HUES64 (cell line): Measurements from ENCODE around the gene POU2F3. TPM values are rescaled to one million over a fixed set of nuclear protein-coding genes. Genes with fewer than 3 reads are reported as not detected.
A peak's percentile ranks its signal among the peaks of the same experiment; 100 is the strongest.

Source experiments
- H3K27ac ChIP-seq: 2 replicates; pipeline ENCODE4 v1.7.0; 2013; ENCODE audit warnings: low read depth, low read length, inconsistent platforms
- H3K27me3 ChIP-seq: 2 replicates; pipeline ENCODE4 v1.6.1; 2013; ENCODE audit warnings: mild to moderate bottlenecking, low read length; ENCODE audit not compliant: insufficient read depth
- H3K36me3 ChIP-seq: 2 replicates; pipeline ENCODE4 v1.6.1; 2013; ENCODE audit warnings: mild to moderate bottlenecking, low read length; ENCODE audit not compliant: insufficient read depth
- H3K4me1 ChIP-seq: 2 replicates; pipeline ENCODE4 v1.6.1; 2013; ENCODE audit warnings: mild to moderate bottlenecking, low read length, moderate library complexity; ENCODE audit not compliant: insufficient read depth
- H3K4me3 ChIP-seq: 2 replicates; pipeline ENCODE4 v1.5.1; 2013; ENCODE audit warnings: mild to moderate bottlenecking, low read length, moderate library complexity
- H3K9ac ChIP-seq: 2 replicates; pipeline ENCODE4 v1.6.1; 2013; ENCODE audit warnings: mild to moderate bottlenecking, low read depth, low read length
- H3K9me3 ChIP-seq: 2 replicates; pipeline ENCODE4 v1.6.1; 2013; ENCODE audit warnings: low read depth, low read length; ENCODE audit not compliant: insufficient read depth
- WGBS: fragments of 150-250, 120-280 bp; methylation state at CpG from one replicate; pipeline ENCODE4 v1.1.7; 2013; ENCODE audit warnings: missing lambda C conversion rate; 5-methylcytosine and 5-hydroxymethylcytosine counted together
- polyA plus RNA-seq, 2 experiments: library from polyadenylated mRNA; stranded (reverse); fragments of 50-300 nt; gene quantifications; one replicate each; pipeline ENCODE4 v1.2.3, GENCODE V29; 2013

Gene POU2F3
- polyA plus RNA-seq (2013, experiment 1 of 2), result 1.2 TPM
- 1.1 TPM for polyA plus RNA-seq (2013, experiment 2 of 2)

DNA sequence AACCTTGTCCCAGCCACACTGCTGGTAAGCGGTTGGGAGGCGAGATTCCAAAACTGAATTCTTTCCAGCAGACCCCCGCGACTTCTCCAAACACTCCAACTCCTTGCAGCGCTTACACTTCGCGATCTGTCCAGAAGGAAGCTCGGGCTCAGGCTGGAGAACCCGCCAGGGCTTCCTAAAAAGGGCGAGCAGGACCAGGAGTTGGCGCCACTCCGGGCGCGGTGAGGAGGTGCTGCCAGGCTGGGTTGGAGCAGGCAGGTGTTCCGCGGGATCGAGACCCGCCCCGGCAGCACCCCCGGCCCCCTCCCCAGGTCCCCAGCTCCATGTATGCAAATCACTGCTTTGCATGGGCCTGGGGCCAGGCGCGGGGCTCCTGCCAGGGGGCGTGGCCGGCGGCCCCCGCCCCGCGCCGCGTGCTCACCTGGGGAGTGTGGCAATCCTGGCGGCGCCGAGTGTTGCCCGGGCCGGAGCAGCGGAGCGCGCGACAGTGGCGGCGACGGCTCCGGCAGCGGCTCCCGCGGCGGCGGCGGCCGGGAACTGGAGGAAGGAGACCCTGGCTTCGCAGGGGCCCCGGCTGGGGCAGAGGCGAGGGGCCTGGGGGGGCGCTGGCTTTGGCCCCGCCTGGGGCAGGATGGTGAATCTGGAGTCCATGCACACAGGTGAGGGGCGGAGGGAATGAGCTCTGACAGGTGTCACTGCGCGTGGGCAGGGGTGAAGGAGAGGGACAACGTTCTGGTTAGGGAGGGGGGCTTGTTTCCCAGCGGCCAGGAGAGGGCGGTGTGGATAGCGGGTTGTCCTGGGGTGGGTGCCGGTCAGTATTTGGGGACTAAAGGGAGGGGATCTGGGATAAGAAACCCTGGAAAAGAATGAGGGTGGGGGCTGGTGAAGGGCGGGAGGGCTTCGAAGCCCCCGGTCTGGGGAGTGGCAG is at the start of gene POU2F3:
TSS of gene POU2F3 (plus strand) at position 428 of the 928 bp plus-strand sequence. CDS start at position 632, 204 bp downstream.
- no peaks in the 10 kb centered on the region for H3K36me3 ChIP-seq
- peaks cover 19% of the 10 kb centered on the region for H3K4me1 ChIP-seq
- peak within 1 kb of the TSS; percentile 56 for H3K4me3 ChIP-seq
- peaks cover 36% of the 10 kb centered on the region for H3K27me3 ChIP-seq
- H3K27ac ChIP-seq, result no peak within 1 kb of the TSS
- 7% methylated on average over 66 of the region's 66 CpGs for WGBS
- H3K9ac ChIP-seq, result no peak within 1 kb of the TSS
- H3K9me3 ChIP-seq, result no peaks in the 10 kb centered on the region

DNA sequence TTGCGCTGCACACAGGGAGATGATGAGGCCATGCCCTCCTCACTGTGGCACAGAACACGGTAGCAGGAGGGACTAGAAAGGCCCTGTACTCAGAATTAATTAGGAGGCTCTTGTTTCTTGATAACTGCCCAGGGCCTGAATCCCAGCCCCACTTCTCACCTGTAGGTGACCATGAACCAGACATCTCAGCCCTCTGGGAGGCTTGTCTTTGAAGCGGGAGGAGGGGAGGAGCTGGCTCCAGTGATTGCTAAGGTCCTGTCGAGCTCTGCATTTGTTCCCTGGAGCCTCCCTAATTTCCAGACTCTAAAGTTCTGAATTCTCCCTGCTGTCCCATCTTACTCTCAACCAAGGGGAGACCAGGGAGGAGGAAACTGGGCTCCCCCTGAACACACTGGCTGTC is 48.9 kb upstream of the POU2F3 start:
- Histone ChIP-seq H3K9me3 (no peaks in the 10 kb centered on the region), H3K27ac (no peak overlapping the region), H3K4me1 (peaks cover 15% of the 10 kb centered on the region; the same call in 1 of the 2 replicates), H3K36me3 (no peaks in the 10 kb centered on the region), H3K4me3 (no peak overlapping the region), H3K27me3 (peaks cover 41% of the 10 kb centered on the region), H3K9ac (no peak overlapping the region)
- WGBS, result 73% methylated on average over 4 of the region's 4 CpGs

- 90% methylated on average over 15 of the region's 15 CpGs for WGBS
- no peak overlapping the region for H3K4me3 ChIP-seq
- no peaks in the 10 kb centered on the region for H3K9me3 ChIP-seq
- peaks cover 22% of the 10 kb centered on the region for H3K4me1 ChIP-seq
- H3K36me3 ChIP-seq, result no peaks in the 10 kb centered on the region
- peaks cover 53% of the 10 kb centered on the region for H3K27me3 ChIP-seq
- H3K27ac ChIP-seq, result no peak overlapping the region
- H3K9ac ChIP-seq, result no peak overlapping the region
These were observed 46.9 kb upstream of the POU2F3 start for GRCh38 chr11:120192831-120193625.

DNA sequence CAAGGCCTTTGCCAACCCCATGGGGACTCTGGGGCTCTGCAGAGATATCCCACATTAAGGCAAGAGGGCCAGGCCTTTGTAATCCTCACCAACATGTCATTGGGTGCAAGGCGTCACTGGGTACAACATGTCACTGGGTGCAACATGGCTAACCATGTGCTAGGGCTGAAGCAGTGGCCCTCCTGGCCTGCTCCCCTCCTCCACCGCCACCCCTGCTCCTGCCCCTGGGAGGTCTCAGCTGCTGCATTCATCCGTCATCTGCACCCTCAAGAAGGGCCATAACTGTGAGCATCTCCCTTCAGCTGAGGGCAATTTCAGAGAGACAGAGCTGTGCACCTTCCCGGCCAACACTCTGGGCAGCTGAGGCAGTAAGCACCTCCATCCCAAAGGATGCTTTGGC is 45.8 kb upstream of the POU2F3 start:
- WGBS, result 94% methylated on average over 4 of the region's 4 CpGs
- Histone ChIP-seq H3K4me1 (peaks cover 29% of the 10 kb centered on the region), H3K9ac (no peak overlapping the region), H3K36me3 (no peaks in the 10 kb centered on the region), H3K4me3 (no peak overlapping the region), H3K9me3 (no peaks in the 10 kb centered on the region), H3K27ac (no peak overlapping the region), H3K27me3 (peaks cover 60% of the 10 kb centered on the region)

- H3K9me3 ChIP-seq, result no peaks in the 10 kb centered on the region
- H3K9ac ChIP-seq, result no peak overlapping the region
- H3K27me3 ChIP-seq, result peaks cover 64% of the 10 kb centered on the region
- H3K4me3 ChIP-seq, result no peak overlapping the region
- 72% methylated on average over 13 of the region's 13 CpGs for WGBS
- H3K27ac ChIP-seq, result no peak overlapping the region
- H3K4me1 ChIP-seq, result peaks cover 37% of the 10 kb centered on the region
- no peaks in the 10 kb centered on the region for H3K36me3 ChIP-seq
These were observed 44.2 kb upstream of the POU2F3 start for GRCh38 chr11:120195601-120196320.

GRCh38 chr11:120196826-120197225 is 43.1 kb upstream of the POU2F3 start:
- no peak overlapping the region for H3K4me3 ChIP-seq
- WGBS, result 94% methylated on average over 6 of the region's 6 CpGs
- no peak overlapping the region for H3K27ac ChIP-seq
- H3K4me1 ChIP-seq, result peaks cover 35% of the 10 kb centered on the region
- H3K9me3 ChIP-seq, result no peaks in the 10 kb centered on the region
- H3K27me3 ChIP-seq, result peaks cover 72% of the 10 kb centered on the region
- no peaks in the 10 kb centered on the region for H3K36me3 ChIP-seq
- no peak overlapping the region for H3K9ac ChIP-seq

GRCh38 chr11:120197251-120197891 is 42.6 kb upstream of the POU2F3 start:
- no peak overlapping the region for H3K4me3 ChIP-seq
- H3K4me1 ChIP-seq, result peaks cover 35% of the 10 kb centered on the region
- peaks cover 77% of the 10 kb centered on the region for H3K27me3 ChIP-seq
- 39% methylated on average over 14 of the region's 14 CpGs for WGBS
- no peaks in the 10 kb centered on the region for H3K36me3 ChIP-seq
- H3K27ac ChIP-seq, result no peak overlapping the region
- H3K9ac ChIP-seq, result no peak overlapping the region
- no peaks in the 10 kb centered on the region for H3K9me3 ChIP-seq

- Histone ChIP-seq H3K9ac (no peak overlapping the region), H3K36me3 (no peaks in the 10 kb centered on the region), H3K27ac (no peak overlapping the region), H3K4me1 (peaks cover 35% of the 10 kb centered on the region), H3K27me3 (peaks cover 81% of the 10 kb centered on the region), H3K9me3 (no peaks in the 10 kb centered on the region), H3K4me3 (no peak overlapping the region)
- WGBS, result 25% methylated on average over 9 of the region's 9 CpGs
These were observed 42.0 kb upstream of the POU2F3 start for GRCh38 chr11:120197977-120198376.

DNA sequence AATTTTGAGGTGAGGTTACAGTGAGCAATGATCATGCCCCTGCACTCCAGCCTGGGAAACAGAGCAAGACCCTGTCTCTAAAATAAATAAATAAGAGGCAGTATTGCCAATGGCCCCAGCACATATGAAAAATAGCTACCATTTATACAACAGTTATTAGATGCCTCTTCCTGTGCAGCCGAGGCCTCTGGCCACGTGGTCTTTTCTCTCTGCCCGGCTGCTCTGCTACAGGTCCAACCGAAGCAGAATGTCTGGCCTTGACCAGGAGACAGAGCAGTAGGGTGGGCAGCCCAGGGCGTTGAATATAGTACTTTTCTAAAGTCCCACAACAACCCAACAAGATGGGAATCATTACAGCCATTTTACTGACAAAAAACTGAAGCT is 41.5 kb upstream of the POU2F3 start:
- no peak overlapping the region for H3K27ac ChIP-seq
- no peak overlapping the region for H3K4me3 ChIP-seq
- no peaks in the 10 kb centered on the region for H3K9me3 ChIP-seq
- no peak overlapping the region for H3K9ac ChIP-seq
- no peaks in the 10 kb centered on the region for H3K36me3 ChIP-seq
- WGBS, result 79% methylated on average over 5 of the region's 5 CpGs
- H3K4me1 ChIP-seq, result peaks cover 35% of the 10 kb centered on the region
- H3K27me3 ChIP-seq, result peaks cover 84% of the 10 kb centered on the region

- Histone ChIP-seq H3K27me3 (peaks cover 84% of the 10 kb centered on the region), H3K9me3 (no peaks in the 10 kb centered on the region), H3K9ac (no peak overlapping the region), H3K27ac (no peak overlapping the region), H3K4me3 (no peak overlapping the region), H3K4me1 (peaks cover 35% of the 10 kb centered on the region), H3K36me3 (no peaks in the 10 kb centered on the region)
- 89% methylated on average over 8 of the region's 9 CpGs for WGBS
These were observed 41.0 kb upstream of the POU2F3 start for GRCh38 chr11:120198787-120199469.
